Breast epithelium (tissue), 3 donors: Measurements from ENCODE around the gene ARF3.
A peak's percentile ranks its signal among the peaks of the same experiment; 100 is the strongest.

Experiments
- CTCF ChIP-seq, 3 donors: fragments of 450-650 bp; IDR thresholded peaks; one replicate each; pipeline ENCODE4 v1.5.1; 2016 to 2017; ENCODE audit warnings: antibody characterized with exemption in 3 of 3, mild to moderate bottlenecking in 3 of 3, moderate library complexity in 3 of 3
- POLR2A ChIP-seq: fragments of 450-650 bp; IDR thresholded peaks from one replicate; pipeline ENCODE4 v1.6.1; 2016; ENCODE audit warnings: antibody characterized with exemption, mild to moderate bottlenecking, moderate library complexity
- POLR2AphosphoS5 ChIP-seq, 3 donors: sonication (generic); formaldehyde crosslinking; IDR thresholded peaks; one replicate each; pipeline ENCODE4 v1.6.1; 2017; ENCODE audit warnings: antibody characterized with exemption in 3 of 3

GRCh38 chr12:48995086-48995879 is 38.0 kb upstream of the ARF3 start:
- TF ChIP-seq POLR2AphosphoS5 (IDR thresholded peaks at IDR 0.05) (no peak), CTCF (IDR thresholded peaks at IDR 0.05) (peak; percentile 48 to 82 (median 81)), POLR2A (no peak)
